ENCODE results near the gene DNAJC9. TPM values are rescaled to one million over a fixed set of nuclear protein-coding genes. Genes with fewer than 3 reads are reported as not detected.
A peak's percentile ranks its signal among the peaks of the same experiment; 100 is the strongest.

Gene DNAJC9, protein sequence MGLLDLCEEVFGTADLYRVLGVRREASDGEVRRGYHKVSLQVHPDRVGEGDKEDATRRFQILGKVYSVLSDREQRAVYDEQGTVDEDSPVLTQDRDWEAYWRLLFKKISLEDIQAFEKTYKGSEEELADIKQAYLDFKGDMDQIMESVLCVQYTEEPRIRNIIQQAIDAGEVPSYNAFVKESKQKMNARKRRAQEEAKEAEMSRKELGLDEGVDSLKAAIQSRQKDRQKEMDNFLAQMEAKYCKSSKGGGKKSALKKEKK
- total RNA-seq: 5.3 TPM

DNA sequence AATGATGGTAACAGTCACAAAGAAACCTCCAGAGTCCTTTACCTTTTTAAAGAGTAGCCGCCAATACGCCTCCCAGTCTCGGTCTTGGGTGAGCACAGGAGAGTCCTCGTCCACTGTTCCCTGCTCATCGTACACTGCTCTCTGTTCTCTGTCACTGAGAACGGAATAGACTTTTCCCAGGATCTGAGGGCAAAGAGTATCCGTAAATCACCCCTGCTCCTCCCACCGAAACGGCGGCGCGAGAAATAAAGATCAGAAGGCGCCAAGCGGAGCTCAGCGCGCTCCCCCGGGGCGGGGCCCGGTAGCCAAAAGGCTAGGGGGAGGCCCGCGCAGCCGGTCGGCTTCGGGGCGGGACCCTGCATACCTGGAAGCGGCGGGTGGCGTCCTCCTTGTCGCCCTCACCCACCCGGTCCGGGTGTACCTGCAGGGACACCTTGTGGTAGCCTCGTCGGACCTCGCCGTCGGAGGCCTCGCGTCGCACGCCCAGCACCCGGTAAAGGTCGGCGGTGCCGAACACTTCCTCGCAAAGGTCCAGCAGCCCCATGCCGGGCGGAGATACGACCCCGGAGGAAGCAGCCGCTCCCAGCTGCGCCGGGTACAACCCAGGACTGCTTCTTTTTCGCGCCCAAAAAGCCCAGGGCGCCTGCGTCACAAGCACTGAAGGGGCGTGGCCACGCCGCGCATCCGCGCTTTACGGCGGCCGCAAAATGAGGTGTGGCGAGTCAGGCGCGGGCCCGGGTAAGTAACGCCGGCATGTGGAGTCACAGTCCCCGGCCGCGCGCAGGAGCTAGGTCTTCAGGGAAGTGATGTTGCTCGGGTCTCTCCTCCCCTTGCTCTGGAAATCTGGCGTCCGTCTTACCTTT is at the start of gene DNAJC9:
TSS of gene DNAJC9 (minus strand) at position 610 of the 863 bp plus-strand sequence. CDS start at position 544, 66 bp downstream.
- H3K9me3 ChIP-seq: no peaks in the 10 kb centered on the region
- peaks cover 2 to 35% of the 10 kb centered on the region in 2 donors for H3K36me3 ChIP-seq
- H3K27me3 ChIP-seq: no peaks in the 10 kb centered on the region
- TF ChIP-seq, protein P1, sequence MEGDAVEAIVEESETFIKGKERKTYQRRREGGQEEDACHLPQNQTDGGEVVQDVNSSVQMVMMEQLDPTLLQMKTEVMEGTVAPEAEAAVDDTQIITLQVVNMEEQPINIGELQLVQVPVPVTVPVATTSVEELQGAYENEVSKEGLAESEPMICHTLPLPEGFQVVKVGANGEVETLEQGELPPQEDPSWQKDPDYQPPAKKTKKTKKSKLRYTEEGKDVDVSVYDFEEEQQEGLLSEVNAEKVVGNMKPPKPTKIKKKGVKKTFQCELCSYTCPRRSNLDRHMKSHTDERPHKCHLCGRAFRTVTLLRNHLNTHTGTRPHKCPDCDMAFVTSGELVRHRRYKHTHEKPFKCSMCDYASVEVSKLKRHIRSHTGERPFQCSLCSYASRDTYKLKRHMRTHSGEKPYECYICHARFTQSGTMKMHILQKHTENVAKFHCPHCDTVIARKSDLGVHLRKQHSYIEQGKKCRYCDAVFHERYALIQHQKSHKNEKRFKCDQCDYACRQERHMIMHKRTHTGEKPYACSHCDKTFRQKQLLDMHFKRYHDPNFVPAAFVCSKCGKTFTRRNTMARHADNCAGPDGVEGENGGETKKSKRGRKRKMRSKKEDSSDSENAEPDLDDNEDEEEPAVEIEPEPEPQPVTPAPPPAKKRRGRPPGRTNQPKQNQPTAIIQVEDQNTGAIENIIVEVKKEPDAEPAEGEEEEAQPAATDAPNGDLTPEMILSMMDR (IDR thresholded peaks at IDR 0.05): no peak
- peak within 1 kb of the TSS; percentile 92 to 93 for H3K4me3 ChIP-seq
- intact Hi-C loops (cut with DNase I): loop anchor here (2.0 to 10.0 kb wide), 4 partner anchors 78 to 498 kb away; partner anchors contain the start of genes CFAP70, ECD, FAM149B1 and SEC24C
- H3K4me1 ChIP-seq: peaks cover 5 to 26% of the 10 kb centered on the region in 2 donors
- peak; percentile 90 to 99 for DNase-seq (ENCODE audit: low spot score in 2 of 2)
- H3K27ac ChIP-seq: peak within 1 kb of the TSS; percentile 71 to 83

DNA sequence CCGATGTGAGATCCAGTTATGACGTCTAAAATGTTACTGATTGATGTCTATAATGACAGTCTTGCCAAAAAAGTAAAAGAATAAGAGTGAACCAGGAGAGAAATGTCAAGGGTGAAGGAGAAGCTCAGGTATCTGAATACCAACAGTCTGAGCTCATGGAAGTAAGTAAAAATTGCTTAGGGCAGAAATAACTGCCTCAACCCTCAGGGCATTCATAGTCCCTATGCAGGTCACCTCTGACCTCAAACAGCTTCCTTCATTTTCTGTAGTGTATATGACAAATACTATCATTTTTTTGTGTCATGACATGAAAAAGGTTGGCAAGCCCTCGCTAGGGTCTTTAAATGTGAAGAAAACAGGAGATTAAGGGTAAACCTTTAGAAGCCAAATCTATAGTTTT is 46.4 kb upstream of the DNAJC9 start:
- intact Hi-C loops (cut with DNase I): no loop called here
- Histone ChIP-seq H3K4me3 (no peak overlapping the region), H3K9me3 (no peaks in the 10 kb centered on the region), H3K27ac (no peak overlapping the region), H3K27me3 (no peaks in the 10 kb centered on the region), H3K36me3 (no peaks in the 10 kb centered on the region), H3K4me1 (no peaks in the 10 kb centered on the region)
- no peak for DNase-seq (ENCODE audit: low spot score in 2 of 2)
- TF ChIP-seq, protein P1 (IDR thresholded peaks at IDR 0.05): no peak

DNA sequence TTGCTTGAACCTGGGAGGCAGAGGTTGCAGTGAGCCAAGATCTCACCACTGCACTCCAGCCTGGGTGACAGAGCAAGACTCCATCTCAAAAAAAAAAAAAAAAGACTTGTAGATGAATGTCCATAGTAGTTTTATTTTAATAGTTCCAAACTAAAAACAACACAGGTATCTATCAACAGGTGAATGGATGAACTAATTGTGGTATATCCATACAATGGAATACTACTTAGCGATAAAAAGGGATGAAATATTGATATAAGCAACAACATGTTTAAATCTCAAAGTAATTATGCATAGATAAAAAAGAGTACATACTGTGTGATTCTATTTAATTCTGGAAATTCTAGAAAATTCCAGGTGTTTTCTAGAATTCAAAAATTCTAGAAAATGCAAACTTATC is 42.9 kb upstream of the DNAJC9 start:
- Histone ChIP-seq H3K27me3 (no peaks in the 10 kb centered on the region), H3K4me3 (no peak overlapping the region), H3K4me1 (no peaks in the 10 kb centered on the region), H3K36me3 (no peaks in the 10 kb centered on the region), H3K27ac (no peak overlapping the region), H3K9me3 (no peaks in the 10 kb centered on the region)
- intact Hi-C loops (cut with DNase I): no loop called here
- TF ChIP-seq, protein P1 (IDR thresholded peaks at IDR 0.05): no peak
- no peak for DNase-seq (ENCODE audit: low spot score in 2 of 2)

DNA sequence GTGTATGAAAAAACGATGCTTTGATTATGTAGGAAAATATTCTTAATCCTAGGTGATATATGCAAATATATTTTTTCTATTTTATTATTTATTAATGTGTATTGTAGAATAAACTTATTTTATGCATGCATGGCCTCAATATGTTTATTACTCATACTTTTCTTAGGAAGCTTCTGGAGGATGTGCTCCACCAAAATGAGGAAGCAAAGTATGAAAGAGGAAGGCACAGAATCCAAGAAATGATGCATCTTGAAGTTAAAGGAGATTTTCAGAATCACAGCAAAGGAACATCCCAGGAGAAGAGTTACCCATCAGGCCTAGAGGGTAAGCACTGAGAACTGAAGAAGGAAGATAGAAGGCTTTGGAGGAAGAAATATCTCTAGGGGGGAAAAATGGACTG is 40.4 kb upstream of the DNAJC9 start:
- no peaks in the 10 kb centered on the region for H3K27me3 ChIP-seq
- H3K36me3 ChIP-seq: no peaks in the 10 kb centered on the region
- TF ChIP-seq, protein P1 (IDR thresholded peaks at IDR 0.05): no peak
- DNase-seq (ENCODE audit: low spot score in 2 of 2): no peak
- no peaks in the 10 kb centered on the region for H3K9me3 ChIP-seq
- no peak overlapping the region for H3K4me3 ChIP-seq
- H3K27ac ChIP-seq: no peak overlapping the region
- H3K4me1 ChIP-seq: no peaks in the 10 kb centered on the region
- intact Hi-C loops (cut with DNase I): no loop called here

DNA sequence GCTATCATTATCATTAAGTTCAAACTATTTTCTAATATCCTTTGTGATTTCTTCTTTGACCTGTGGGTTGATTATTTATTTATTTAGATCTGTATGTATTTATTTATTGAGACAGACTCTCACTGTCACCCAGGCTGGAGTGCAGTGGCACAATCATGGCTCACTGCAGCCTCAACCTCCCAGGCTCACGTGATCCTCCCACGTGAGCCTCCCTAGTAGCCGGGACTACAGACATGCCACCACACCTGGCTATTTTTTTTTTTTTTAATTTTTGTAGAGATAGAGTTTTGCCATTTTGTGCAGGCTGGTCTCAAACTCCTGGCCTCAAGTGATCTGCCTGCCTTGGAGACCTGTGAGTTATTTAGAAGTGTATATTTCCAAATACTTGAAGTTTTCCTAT is 34.0 kb upstream of the DNAJC9 start:
- Histone ChIP-seq H3K36me3 (no peaks in the 10 kb centered on the region), H3K4me3 (no peak overlapping the region), H3K27me3 (no peaks in the 10 kb centered on the region), H3K9me3 (no peaks in the 10 kb centered on the region), H3K27ac (no peak overlapping the region), H3K4me1 (no peaks in the 10 kb centered on the region)
- TF ChIP-seq, protein P1 (IDR thresholded peaks at IDR 0.05): no peak
- intact Hi-C loops (cut with DNase I): no loop called here
- no peak for DNase-seq (ENCODE audit: low spot score in 2 of 2)

Data from ascending aorta (tissue), 2 donors.